ENCODE measurements around the gene NAXE.

GRCh38 chr1:156559797-156560385, 31.7 kb upstream of the NAXE start:
- no peak for TF ChIP-seq EZH2 (IDR thresholded peaks at IDR 0.05; ENCODE audit: insufficient read depth, low read length)
- TF ChIP-seq, protein P1, sequence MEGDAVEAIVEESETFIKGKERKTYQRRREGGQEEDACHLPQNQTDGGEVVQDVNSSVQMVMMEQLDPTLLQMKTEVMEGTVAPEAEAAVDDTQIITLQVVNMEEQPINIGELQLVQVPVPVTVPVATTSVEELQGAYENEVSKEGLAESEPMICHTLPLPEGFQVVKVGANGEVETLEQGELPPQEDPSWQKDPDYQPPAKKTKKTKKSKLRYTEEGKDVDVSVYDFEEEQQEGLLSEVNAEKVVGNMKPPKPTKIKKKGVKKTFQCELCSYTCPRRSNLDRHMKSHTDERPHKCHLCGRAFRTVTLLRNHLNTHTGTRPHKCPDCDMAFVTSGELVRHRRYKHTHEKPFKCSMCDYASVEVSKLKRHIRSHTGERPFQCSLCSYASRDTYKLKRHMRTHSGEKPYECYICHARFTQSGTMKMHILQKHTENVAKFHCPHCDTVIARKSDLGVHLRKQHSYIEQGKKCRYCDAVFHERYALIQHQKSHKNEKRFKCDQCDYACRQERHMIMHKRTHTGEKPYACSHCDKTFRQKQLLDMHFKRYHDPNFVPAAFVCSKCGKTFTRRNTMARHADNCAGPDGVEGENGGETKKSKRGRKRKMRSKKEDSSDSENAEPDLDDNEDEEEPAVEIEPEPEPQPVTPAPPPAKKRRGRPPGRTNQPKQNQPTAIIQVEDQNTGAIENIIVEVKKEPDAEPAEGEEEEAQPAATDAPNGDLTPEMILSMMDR (IDR thresholded peaks at IDR 0.05; ENCODE audit: insufficient read depth, low read depth, low read length), result no peak
